ENCODE measurements around the gene SLCO3A1.
A peak's percentile ranks its signal among the peaks of the same experiment; 100 is the strongest.

Gene SLCO3A1

DNA sequence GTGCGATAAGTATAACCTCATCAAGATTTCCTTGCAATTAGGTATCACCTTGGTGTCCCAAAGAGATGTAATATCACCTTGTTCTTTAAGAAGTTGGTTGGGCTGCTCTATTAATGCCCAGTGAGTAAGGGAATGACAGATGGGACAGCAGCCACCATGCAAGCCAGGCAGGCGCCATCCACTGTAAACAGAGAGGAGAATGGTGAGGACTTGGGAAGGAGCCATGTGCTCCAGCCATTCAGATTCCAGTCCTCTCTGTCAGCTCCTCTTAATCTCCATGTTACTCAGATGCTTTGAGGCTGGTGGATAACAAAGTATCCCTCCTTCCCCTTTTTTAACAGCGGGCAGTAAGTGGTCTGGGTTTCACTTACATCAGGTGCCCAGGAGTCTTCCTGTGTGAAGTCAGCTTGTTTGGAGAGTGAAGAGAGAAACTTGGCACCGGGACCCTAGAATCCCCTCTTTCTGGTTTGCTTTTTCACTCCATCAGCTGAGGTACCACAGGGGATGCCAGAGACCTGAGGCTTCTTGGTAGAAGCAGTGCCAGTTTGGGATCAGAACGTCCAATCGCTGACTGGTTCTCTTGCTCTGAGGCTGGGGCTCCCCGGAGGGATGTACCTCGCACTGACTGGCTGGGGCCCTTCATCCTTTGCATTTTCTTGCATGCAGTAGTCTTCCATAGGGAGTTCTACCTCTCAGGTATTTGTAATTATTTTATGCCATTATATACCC is 29.5 kb downstream of the SLCO3A1 start:
- DNase-seq, result no peak

DNA sequence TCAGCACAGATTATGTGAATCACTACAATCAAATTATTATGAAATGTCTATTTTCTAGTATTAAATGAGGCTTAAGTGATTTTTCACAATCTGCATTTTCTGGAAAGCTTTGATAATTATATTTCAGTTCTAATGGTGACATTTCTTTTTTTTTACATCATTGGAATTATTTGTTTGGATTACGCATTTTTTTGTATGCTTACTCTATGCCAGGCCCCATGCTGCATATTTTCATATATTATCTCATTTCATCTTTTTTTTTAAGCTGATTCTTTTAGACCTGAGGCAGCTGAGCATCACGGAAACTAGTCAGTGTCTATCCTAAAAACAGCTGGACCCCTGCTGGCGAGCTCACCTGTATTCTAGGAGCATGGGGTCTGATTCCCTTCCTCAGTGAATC is 31.1 kb downstream of the SLCO3A1 start:
- DNase-seq, result no peak

DNA sequence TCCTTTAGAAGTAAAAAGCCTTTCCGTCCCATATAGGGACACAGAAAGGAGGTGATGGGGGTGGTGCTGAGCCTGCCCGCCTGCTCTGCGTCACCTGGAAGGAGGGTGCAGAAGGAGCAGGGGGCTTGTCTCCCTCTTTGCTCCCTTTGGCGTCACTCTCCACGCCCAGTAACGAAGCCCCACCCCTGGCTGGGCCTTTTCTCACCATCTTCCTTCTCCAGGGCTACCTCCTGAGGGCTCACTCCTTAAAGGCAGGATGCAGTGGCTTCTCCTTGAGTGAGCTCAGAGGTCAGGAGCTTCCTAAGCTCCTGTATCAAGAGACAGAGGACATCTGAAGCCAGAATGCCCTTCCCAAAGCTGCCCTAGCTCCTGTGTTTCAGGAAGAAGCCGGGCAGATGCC is 31.5 kb downstream of the SLCO3A1 start:
- no peak for DNase-seq

DNA sequence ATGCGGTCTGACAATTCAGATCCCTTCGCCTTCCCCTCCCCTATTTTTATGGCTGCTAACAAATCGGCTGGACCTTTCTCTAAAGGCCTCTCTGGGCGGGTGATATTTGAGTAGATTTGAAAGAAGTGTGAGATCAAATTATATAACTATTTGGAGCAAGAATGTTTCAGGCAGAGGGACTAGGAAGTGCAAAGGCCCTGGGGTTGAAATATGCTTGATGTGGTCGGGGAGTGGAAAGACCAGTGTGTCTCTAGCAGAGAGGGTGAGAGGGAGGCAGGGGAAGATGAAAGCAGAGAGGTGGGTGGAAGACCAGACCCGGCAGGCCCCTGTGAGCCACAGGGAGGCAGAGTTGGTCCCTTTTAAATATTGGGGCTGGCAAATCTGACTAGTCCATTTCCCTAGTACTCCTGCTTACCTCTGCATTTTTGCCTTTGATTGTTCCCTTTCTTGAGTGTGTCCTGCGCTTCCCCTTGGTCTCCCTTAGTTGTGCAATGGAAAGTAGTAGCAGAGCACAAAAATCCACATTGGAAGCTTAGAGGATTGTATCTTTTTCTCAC is 32.3 kb downstream of the SLCO3A1 start:
- DNase-seq, result peak; percentile 51 to 69

DNA sequence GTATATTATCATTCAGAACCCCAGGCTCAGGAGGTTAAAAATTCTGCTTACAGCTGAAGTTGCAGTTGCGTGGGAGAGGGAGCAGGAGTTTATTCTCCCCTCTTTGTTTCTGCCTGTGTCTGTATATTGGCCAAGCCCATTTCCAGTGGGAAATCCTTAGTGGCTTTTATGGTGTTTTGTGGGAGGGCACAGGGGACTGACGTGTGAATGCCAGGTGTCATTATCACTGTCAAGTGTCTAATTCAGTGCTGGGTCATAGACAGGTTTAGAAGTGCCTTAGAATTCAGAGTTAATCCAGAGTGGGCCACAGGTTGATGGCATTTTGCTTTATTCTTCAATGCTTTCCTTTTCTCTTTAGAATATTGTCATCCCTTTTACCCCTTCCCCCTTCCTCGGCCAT is 33.4 kb downstream of the SLCO3A1 start:
- DNase-seq, result no peak

DNA sequence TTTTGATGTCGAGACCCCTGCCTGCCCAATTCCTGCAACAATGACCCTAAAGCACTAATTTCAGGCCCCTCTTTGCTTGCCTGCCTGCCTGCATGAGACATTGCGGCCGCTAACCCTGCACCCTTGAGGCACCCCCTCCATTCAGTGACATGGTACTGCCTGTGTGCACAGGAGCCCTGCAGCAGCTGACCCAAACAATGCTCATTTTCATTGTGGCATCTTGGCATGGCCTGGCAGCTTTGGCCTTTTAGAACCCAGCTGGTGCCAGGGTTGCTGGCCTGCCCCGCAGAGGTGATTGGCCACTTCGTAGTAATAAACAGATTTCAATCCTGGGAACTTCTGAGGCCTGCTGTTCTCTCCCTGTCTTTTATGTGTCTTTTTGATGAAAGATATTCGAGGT is 33.8 kb downstream of the SLCO3A1 start:
- no peak for DNase-seq

DNA sequence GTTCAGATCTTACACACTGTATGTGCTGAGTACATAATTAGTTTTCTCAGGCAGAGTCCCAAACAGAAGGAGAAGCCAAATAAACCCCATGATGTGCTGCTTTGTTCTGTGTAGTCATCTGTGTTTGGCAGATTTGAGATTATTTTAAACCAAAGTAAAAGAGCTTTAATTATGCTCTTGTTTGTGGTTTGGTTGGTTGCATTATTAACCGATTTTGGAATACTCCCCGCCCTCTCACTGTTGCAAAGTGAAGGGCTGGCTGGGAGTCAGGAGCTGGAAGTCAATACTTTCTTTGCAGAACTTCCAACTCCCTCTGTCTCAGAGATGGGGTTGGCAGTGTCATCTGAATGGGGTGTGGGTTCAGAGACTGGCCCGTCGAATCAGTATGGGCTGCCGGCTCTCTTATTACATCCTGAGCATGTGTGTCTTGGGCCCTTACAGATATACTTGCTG is 34.4 kb downstream of the SLCO3A1 start:
- no peak for DNase-seq

DNA sequence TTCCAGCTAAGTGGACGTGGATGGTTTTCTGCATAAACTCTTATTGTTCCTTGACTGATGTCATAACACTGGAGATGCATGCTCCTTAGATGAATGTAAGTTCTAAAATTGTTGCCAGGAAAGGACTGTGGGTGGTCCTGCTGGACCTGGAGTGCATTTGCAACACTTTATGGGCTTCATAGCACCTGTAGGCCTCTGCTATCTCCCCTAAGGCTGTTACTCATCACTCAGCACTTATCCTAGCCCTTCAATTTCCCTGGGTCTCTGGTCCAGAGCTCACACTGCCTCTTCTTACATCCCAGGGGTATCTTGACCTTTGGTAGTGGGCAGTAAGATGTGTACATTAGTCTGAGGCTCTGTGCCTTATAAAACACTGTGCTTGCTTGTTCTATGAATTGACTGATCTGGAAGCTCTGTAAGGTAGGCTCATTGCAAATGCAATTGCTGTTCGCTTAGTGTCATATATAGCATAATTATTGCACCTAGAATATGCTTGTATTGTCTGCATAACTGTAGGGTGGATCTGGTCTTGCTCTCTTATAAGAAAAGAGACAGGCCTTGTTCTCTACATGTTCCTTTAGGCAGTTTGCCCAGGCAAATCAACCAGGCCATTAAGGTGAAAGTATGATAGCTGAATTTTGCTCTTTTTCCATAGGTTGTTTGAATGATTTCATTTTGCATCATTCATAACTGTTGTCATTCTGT is 35.8 kb downstream of the SLCO3A1 start:
- no peak for DNase-seq

DNA sequence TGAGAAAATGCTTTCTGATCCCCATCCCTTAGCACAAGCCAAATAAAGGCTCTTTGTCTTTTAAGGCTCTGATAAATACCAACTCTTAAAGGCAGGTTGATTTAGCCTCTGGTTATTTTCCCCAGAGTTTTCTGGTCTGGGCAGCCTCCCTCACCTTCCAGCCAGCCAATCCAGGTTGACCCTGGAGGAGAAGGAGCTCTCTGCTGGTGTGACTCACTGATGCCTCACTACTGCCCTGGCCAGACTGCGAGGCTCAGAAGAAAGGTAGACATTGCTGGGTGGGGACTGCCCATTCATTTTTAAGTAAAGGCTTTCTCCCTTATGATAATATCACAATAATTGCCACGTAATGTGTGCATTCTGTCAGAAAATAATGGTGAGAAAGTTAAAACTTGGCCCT is 37.1 kb downstream of the SLCO3A1 start:
- no peak for DNase-seq

DNA sequence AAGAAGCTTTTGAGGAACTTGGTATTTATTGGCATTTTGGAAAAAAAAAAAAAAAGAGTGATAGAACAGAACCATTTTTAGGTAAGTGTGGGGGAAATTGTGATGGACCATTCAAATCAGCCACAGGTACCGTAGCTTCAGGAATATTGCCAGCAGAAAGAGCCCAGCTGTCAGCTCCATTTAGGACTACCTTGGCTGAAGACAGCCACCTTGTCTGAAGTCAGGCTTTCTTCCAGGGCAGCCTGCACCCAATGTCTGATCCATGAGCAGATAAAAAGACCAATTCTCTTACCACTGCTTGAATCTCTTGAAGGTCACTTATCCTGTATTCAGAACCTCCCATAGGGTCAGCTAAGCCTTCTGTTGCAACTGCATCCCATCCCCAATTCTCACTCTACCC is 37.6 kb downstream of the SLCO3A1 start:
- no peak for DNase-seq

DNA sequence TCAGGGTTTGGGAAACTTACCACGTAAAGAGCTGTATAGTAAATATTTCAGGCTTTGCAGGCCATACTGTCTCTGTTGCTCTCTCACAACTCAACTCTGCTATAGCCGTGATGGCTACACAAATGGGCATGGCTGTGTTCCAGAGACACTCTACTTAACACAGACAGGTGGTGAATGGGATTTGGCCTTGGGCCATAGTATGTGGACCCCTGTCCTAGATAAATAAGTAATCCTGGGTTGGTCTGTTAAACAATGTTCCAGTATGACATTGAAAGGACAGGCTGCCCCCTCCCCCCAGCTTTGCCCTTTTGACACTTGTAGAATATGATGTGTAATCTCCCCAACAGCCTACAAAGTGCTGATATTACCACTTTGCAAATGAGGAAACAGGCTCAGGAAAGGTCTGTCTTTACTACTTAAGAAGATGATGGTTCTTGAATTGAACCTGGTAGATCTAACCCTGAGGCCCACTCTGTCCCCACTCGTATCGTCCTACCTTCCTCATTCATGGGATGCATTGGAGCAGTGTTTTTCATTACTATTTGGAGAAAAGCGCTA is 38.4 kb downstream of the SLCO3A1 start:
- peak; percentile 24 to 30 for DNase-seq

DNA sequence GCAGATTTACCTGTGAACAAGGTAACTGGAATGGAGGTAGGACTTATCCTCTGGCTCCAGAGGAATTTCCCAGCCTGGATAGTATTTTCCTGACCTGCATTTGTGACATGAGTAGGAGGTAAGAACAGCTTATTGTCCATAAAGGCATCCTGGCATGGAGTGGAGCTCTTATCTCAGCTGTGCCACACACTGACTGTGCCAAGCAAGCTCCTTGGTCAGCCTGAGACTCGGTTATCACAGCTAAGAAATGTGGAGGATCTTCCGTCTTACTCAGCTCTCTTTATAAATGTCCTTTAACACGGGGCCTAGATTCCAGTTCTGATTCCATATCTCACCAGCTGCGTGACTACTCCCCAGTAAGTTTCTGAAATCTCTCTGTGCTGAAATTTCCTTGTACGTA is 38.9 kb downstream of the SLCO3A1 start:
- DNase-seq, result no peak

DNA sequence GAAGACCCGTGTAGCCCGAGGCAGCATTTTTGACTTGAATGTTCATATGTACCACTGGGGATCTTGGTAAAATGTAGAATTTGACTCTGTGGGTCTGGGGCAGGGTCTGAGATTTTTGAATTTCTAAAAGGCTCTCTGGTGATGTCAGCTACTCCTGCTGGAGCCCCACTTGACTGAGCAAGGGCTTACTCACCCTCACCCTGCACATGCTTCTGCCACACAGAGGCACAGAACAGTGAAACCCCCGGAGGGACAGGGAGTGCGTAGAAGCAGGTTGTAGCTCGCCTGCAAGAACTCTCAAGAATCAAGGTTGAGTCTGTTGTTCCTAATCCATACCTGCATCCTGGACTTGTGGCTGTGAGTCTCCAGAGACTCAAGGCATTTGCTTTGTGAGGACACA is 41.1 kb downstream of the SLCO3A1 start:
- DNase-seq, result no peak

DNA sequence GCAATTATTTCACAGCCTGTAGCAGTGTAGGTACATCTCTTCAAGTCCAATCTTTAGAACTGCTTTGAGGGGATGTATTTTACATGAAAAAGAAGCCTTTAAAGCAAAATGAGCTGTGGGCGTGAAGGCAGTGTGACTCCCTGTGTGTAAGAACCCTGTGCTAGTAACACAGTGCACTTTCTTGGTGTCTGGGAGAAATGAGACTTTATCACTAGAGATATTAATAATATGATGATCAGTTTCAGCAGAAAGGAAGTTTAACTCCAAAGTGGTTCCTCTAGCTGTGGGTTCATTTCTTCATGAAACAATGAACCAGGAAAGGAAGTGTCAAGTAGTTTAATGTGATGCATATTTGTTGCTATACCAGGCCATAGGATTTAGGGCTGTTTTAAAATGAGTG is 41.5 kb downstream of the SLCO3A1 start:
- peak; percentile 14 to 19 for DNase-seq

DNA sequence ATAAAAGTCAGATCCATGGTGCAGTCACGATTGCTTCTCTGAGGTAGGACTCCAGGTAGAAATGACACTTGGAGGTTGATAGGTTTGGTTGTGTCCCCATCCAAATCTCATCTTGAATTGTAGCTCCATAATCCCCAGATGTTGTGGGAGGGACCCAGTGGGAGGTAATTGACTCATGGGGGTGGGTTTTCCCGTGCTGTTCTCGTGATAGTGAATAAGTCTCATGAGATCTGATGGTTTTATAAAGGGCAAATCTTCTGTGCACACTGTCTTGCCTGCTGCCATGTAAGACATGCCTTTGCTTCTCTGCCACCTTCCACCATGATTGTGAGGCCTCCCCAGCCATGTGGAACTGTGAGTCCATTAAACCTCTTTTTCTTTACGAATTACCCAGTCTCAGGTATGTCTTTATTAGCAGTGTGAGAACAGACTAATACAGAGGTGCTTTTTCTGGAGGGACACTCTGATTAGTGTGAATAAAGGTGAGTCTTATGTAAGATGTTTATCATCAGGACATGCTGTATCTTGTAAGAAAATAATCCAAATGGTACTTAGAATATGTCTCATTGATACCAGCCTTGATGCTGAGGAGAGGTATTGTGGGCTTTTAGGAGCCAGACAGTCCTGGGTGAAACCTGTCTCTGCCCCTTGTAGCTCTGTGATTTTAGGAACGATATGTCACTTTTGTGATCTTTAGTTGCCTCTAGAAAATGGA is 43.0 kb downstream of the SLCO3A1 start:
- DNase-seq, result peak in 1 of 2 donors; percentile 5

DNA sequence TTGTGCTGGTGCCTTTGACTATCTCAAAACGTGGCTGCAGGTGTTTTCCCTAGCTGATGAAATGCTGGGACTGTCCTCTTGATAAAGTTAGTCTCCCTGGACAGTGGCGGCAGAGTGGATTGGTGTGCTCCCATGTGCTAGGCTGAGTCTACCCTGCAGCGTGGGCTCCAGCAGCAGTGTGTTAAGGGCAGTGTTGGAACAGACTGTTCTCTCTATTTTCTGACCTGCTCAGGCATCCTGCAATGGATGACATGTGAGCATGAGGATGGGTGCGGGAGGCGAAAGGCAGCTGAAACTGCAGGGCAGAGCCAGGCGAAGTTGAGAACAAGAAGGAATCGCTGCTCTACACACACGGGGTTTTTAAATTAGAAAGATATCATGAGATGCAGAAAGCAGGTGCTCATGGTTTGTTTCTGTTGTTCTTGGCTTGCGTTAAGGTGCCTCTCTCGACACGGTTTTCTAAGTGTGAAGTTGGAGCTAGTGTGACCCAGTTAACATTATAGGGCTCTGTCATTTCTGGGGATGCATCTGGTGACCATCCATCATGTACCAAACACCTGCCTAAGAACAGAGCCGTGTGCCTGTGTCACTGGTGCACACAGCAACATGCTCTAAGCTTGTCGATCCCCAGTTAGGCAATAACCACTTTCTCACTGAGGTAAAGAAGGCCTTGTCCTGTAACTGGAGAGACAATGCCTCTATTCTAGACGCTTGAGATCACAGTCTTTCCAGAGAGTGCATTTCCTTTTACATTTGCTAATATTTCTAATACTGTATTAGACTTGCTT is 44.3 kb downstream of the SLCO3A1 start:
- no peak for DNase-seq

DNA sequence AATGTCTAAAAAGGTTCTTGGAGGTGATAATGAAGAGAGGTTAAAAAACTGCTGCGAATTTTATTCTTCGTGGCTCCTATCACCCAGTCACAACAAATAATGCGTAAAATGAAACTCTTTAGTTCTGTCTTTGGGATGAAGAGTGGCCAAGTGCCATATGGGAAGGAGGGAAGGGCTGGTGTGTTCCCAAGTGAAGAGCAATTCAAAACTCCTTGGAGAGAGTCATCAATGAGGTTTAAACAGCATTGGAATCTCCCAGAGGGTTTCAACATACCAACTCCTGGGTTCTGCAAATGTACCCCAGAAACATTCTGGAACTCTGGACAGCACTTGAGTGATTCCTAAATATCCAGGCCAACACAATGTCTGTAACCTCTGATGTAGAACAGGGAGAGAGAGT is 45.3 kb downstream of the SLCO3A1 start:
- no peak for DNase-seq

DNA sequence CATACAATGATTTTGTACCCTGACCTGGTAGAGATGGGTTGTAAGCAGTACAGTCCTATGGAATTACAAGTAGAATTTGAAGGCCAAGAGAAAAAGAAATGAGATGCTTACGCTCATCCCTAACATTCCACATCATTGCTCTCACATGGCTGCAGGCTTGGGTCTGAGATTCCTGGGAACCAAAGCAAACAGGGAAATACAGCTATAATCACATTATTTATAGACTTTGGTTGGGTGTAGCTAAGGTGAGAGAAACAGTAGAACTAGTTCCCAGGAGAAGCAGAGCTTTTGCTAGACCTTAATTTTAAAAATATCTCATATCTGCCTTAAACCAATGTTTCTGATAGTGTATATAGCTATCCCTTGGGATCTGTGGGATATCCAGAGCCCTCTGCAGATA is 51.4 kb downstream of the SLCO3A1 start:
- no peak for DNase-seq

DNA sequence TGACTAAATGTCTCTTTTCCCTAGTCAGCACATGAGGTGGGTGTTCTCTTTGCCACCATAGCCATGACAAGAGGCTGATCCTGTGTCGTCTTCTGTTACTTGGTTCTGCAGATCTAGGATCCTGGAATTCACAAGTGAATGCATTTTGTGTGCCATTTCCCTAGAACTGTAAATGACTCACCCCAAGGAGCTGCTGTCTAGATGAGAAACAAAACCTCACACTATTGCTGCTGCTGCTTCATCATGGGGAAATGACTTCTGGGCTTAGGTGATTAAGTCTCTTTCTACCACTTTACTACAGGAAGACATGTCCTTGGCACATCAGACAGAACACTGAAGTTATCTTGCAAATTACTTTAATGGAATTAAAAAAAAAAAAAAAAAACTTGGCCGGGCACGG is 54.9 kb downstream of the SLCO3A1 start:
- DNase-seq, result peak; percentile 53 to 77

DNA sequence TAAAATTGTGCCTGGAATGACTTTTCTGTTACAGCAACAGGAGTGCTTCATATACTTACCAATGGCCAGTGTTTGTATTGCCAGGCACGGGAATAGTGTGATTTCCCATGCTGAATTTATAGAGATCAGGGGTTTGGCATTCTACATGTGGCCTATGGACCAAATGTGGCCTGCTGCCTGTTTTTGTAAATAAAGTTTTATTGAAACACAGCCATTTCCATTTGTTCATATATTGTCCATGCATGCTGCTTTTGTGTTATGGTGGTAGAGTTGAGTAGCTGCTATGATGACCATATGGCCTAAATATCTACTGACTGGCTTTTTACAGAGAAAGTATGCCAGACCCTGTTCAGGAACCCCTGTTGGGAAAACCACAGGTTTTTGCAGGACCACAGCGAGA is 55.6 kb downstream of the SLCO3A1 start:
- DNase-seq, result no peak

DNA sequence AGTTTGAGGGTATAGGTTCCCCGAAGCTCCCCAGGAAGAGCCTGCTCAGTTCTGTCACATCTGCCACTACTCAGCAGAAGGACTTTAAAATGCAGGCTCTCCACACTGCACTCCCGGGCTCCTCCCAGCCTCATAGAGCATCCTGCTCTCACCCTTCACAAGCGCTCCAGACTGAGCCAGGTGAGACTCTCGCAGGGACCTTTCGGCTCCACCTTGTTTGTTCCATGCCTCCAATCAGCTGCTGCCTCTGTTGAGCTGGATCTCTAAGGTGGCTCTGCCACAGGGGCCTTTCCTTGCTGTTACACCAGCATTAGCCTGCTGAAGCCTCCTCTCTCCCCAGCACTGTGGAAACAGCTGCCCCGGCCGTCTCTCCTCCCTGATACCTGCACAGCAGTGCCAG is 56.1 kb downstream of the SLCO3A1 start:
- DNase-seq, result no peak

DNA sequence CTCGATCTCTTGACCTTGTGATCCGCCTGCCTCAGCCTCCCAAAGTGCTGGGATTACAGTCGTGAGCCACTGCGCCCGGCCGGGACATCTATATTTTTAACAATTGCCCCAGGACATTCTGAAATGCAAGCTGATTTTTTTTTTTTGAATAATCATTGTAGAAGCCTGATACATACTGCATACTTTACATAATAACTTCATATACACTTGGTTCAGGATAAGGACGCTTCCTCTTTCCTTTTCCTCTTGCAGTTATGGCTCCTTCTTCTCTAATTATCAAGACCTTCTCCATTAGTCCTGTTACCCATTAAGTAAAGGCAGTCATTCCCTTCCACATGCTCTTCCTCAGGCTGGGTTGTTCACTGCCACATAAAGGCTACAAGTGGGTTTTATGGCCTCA is 58.3 kb downstream of the SLCO3A1 start:
- DNase-seq, result peak; percentile 20 to 58
